Panc1 (cell line): ENCODE measurements around the gene LAG3. TPM values are rescaled to one million over a fixed set of nuclear protein-coding genes. Genes with fewer than 3 reads are reported as not detected.

Experiments
- ATAC-seq: fragments of 200-7000 bp; cut with Tn5 transposase; 2 replicates; pipeline ENCODE4 v1.9.1; 2020; ENCODE audit warnings: mild to moderate bottlenecking, moderate library complexity
- BruUV-seq: library from RNA; stranded (reverse); fragments of 400-500 nt; replicated peaks from 2 replicates; lab custom pipeline; 2021; lab: Mats Ljungman, UMichigan
- CTCF ChIA-PET: fragments of 300-600 bp; sonication (Branson Sonifier 250); formaldehyde crosslinking; loops from one replicate; lab custom pipeline; 2022; ENCODE audit warnings: antibody characterized with exemption; lab: Charles Lee
- POLR2A ChIA-PET: fragments of 300-600 bp; sonication (Branson Sonifier 250); formaldehyde crosslinking; loops from one replicate; lab custom pipeline; 2022; ENCODE audit warnings: antibody characterized with exemption; lab: Charles Lee
- DNase-seq: peaks from one replicate; pipeline ENCODE4 v3.0.0-alpha.2; 2010; ENCODE audit warnings: low read depth, low spot score
- H3K27ac ChIP-seq: 2 replicates; pipeline ENCODE4 v1.5.1; 2011; ENCODE audit warnings: mild to moderate bottlenecking, low read length, inconsistent platforms
- H3K27me3 ChIP-seq: fragments of 200-500 bp; sonication (Bioruptor generic); 2 replicates; pipeline ENCODE4 v1.6.0; 2014; ENCODE audit warnings: low read length, inconsistent platforms; ENCODE audit not compliant: control insufficient read depth, insufficient read depth
- H3K36me3 ChIP-seq: fragments of 200-500 bp; sonication (Bioruptor generic); 2 replicates; pipeline ENCODE4 v1.5.1; 2014; ENCODE audit warnings: inconsistent platforms, mild to moderate bottlenecking, low read length, moderate library complexity; ENCODE audit not compliant: control insufficient read depth, insufficient read depth
- H3K4me1 ChIP-seq: 2 replicates; pipeline ENCODE4 v1.5.1; 2011; ENCODE audit warnings: inconsistent platforms, mild to moderate bottlenecking, low read length, moderate library complexity; ENCODE audit not compliant: control insufficient read depth, insufficient read depth
- H3K4me3 ChIP-seq, 2 experiments: 2 replicates each; pipeline ENCODE4 v1.5.1; 2011 to 2012; ENCODE audit warnings: low read depth in 2 of 2, low read length in 2 of 2, mild to moderate bottlenecking in 2 of 2, inconsistent platforms in 1 of 2, moderate library complexity in 1 of 2
- H3K9me3 ChIP-seq: fragments of 200-500 bp; sonication (Bioruptor generic); 2 replicates; pipeline ENCODE4 v1.5.1; 2014; ENCODE audit warnings: low read depth, mild to moderate bottlenecking, inconsistent platforms, low read length, moderate library complexity; ENCODE audit not compliant: control insufficient read depth, insufficient read depth
- CTCF ChIP-seq: fragments of 450-650 bp; IDR thresholded peaks from 2 replicates; pipeline ENCODE4 v1.5.1; 2017; ENCODE audit warnings: mild to moderate bottlenecking
- POLR2AphosphoS5 ChIP-seq: IDR thresholded peaks from 2 replicates; pipeline ENCODE4 v1.6.1; 2012; ENCODE audit warnings: mild to moderate bottlenecking, low read depth, low read length, moderate library complexity
- SIN3A ChIP-seq: IDR thresholded peaks from 2 replicates; pipeline ENCODE4 v1.6.1; 2012; ENCODE audit warnings: low read depth, mild to moderate bottlenecking, low read length, moderate library complexity, borderline replicate concordance; ENCODE audit not compliant: insufficient read depth
- TCF7L2 ChIP-seq: IDR thresholded peaks from 2 replicates; pipeline ENCODE4 v1.6.1; 2011; ENCODE audit warnings: mild to moderate bottlenecking, low read depth, low read length, inconsistent platforms
- in situ Hi-C: cut with HindIII; loops from 2 replicates; pipeline ENCODE4 v1.10.0; 2016; ENCODE audit warnings: low sequenced_read_pairs, low pct_unique_long_range_greater_than_20kb
- intact Hi-C: fragments of 100-400 bp; cut with micrococcal nuclease; formaldehyde crosslinking; loops from one replicate; pipeline ENCODE4 v1.10.0; 2022; ENCODE audit not compliant: unreplicated experiment
- total RNA-seq: library from RNA; stranded (reverse); gene quantifications from one replicate; pipeline ENCODE4 v1.2.1, GENCODE V29; 2021; ENCODE audit not compliant: unreplicated experiment
- TF ChIP-seq, protein P1 (sequence below), 2 experiments: IDR thresholded peaks; 2 replicates each; pipeline ENCODE4 v1.6.1; 2011 to 2012; ENCODE audit warnings: low read depth in 2 of 2, control low read depth in 1 of 2, low read length in 1 of 2, mild to moderate bottlenecking in 1 of 2, moderate library complexity in 1 of 2; ENCODE audit not compliant: insufficient read depth in 1 of 2

Gene LAG3
- total RNA-seq, 1 experiment from 2014 or later: 2.7 TPM

- intact Hi-C loops (no loop called here), in situ Hi-C loops (no loop called here)
- no TSS peak for BruUV-seq
- DNase-seq: no peak
- H3K4me3 ChIP-seq: no peak overlapping the region
- H3K27me3 ChIP-seq: no peaks in the 10 kb centered on the region
- H3K9me3 ChIP-seq: no peaks in the 10 kb centered on the region
- ChIA-PET CTCF (interaction anchor here (0.7 kb wide), 1 partner anchor 27 kb away, joined by 3 read pairs; the partner anchor contains the start of gene MLF2), POLR2A (interaction anchor here (0.5 kb wide), 1 partner anchor 11 kb away, joined by 3 read pairs; no protein-coding TSS in a partner anchor)
- H3K36me3 ChIP-seq: no peaks in the 10 kb centered on the region
- no peak for ATAC-seq
- H3K4me1 ChIP-seq: peaks cover 4% of the 10 kb centered on the region; the same call in 1 of the 2 replicates
- TF ChIP-seq, protein P1, sequence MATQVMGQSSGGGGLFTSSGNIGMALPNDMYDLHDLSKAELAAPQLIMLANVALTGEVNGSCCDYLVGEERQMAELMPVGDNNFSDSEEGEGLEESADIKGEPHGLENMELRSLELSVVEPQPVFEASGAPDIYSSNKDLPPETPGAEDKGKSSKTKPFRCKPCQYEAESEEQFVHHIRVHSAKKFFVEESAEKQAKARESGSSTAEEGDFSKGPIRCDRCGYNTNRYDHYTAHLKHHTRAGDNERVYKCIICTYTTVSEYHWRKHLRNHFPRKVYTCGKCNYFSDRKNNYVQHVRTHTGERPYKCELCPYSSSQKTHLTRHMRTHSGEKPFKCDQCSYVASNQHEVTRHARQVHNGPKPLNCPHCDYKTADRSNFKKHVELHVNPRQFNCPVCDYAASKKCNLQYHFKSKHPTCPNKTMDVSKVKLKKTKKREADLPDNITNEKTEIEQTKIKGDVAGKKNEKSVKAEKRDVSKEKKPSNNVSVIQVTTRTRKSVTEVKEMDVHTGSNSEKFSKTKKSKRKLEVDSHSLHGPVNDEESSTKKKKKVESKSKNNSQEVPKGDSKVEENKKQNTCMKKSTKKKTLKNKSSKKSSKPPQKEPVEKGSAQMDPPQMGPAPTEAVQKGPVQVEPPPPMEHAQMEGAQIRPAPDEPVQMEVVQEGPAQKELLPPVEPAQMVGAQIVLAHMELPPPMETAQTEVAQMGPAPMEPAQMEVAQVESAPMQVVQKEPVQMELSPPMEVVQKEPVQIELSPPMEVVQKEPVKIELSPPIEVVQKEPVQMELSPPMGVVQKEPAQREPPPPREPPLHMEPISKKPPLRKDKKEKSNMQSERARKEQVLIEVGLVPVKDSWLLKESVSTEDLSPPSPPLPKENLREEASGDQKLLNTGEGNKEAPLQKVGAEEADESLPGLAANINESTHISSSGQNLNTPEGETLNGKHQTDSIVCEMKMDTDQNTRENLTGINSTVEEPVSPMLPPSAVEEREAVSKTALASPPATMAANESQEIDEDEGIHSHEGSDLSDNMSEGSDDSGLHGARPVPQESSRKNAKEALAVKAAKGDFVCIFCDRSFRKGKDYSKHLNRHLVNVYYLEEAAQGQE (IDR thresholded peaks at IDR 0.05; ENCODE audit: insufficient read depth in 1 of 2, low read depth in 2 of 2, low read length in 1 of 2): no peak
- no peak for TF ChIP-seq CTCF
- TF ChIP-seq POLR2AphosphoS5: no peak
- TF ChIP-seq TCF7L2: no peak
- no peak for TF ChIP-seq SIN3A
- H3K27ac ChIP-seq: no peak overlapping the region
These were observed 8.3 kb downstream of the LAG3 start for GRCh38 chr12:6780573-6780972.

DNA sequence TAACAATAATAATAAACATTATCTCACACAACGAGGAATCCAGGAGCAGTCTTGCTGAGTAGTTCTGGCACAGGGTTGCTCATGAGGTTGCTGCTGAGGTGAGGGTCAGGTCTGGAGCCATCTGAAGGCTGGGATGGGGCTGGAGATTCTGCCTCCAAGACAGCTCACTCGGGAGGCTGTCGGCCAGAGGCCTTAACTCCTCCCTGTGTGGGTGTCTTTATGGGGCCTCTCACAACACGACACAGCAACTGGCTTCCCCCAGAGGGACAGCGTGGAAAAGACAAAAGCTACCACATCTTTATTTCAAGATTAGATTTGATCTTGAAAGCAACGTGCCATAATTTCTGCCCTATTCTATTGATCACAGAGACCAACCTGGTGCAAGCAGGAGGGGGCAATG is 9.8 kb downstream of the LAG3 start:
- POLR2A ChIA-PET: no interaction called here
- in situ Hi-C loops: no loop called here
- no peaks in the 10 kb centered on the region for H3K36me3 ChIP-seq
- H3K4me1 ChIP-seq: peaks cover 4% of the 10 kb centered on the region; the same call in 1 of the 2 replicates
- DNase-seq (no peak), ATAC-seq (no peak)
- TF ChIP-seq CTCF (no peak), TCF7L2 (no peak), POLR2AphosphoS5 (no peak), SIN3A (no peak)
- TF ChIP-seq, protein P1 (IDR thresholded peaks at IDR 0.05; ENCODE audit: insufficient read depth in 1 of 2, low read depth in 2 of 2, low read length in 1 of 2): no peak
- BruUV-seq: no TSS peak
- H3K27ac ChIP-seq: no peak overlapping the region
- no peaks in the 10 kb centered on the region for H3K9me3 ChIP-seq
- CTCF ChIA-PET: no interaction called here
- intact Hi-C loops: no loop called here
- H3K4me3 ChIP-seq: no peak overlapping the region
- H3K27me3 ChIP-seq: no peaks in the 10 kb centered on the region
